Measurements from ENCODE around the gene RNF169.

GRCh38 chr11:74735365-74735928 lies 13.2 kb upstream of the RNF169 start:
- TF ChIP-seq POLR2A (IDR thresholded peaks at IDR 0.05; ENCODE audit: low read depth), result no peak
- no peak for TF ChIP-seq CTCF (IDR thresholded peaks at IDR 0.05)
- no peak for TF ChIP-seq EP300 (IDR thresholded peaks at IDR 0.05)
